RWPE1 (cell line): Measurements from ENCODE around the gene RAB36.

Experiments used
- CTCF ChIA-PET: fragments of 350-600 bp; sonication (Branson Sonifier 250); formaldehyde crosslinking; extraction: SDS; loops from one replicate; lab custom pipeline; 2021; lab: Yijun Ruan, JAX
- POLR2A ChIA-PET: fragments of 400-600 bp; formaldehyde crosslinking; extraction: SDS; loops from one replicate; lab custom pipeline; 2020; ENCODE audit warnings: antibody characterized with exemption; ENCODE audit not compliant: low non-redundant PET; lab: Yijun Ruan, JAX
- DNase-seq: peaks from one replicate; pipeline ENCODE4 v3.0.0; 2012; ENCODE audit warnings: low spot score
- H3K27ac ChIP-seq: fragments of 450-650 bp; 2 replicates; pipeline ENCODE4 v1.5.1; 2017
- TF ChIP-seq, protein P1 (sequence below): fragments of 450-650 bp; conservative IDR thresholded peaks from 2 replicates; pipeline ENCODE4 v1.5.1; 2017; ENCODE audit warnings: low read depth, mild to moderate bottlenecking

RAB36 gene

GRCh38 chr22:23150762-23151161 is 5.5 kb downstream of the RAB36 start:
- TF ChIP-seq, protein P1, sequence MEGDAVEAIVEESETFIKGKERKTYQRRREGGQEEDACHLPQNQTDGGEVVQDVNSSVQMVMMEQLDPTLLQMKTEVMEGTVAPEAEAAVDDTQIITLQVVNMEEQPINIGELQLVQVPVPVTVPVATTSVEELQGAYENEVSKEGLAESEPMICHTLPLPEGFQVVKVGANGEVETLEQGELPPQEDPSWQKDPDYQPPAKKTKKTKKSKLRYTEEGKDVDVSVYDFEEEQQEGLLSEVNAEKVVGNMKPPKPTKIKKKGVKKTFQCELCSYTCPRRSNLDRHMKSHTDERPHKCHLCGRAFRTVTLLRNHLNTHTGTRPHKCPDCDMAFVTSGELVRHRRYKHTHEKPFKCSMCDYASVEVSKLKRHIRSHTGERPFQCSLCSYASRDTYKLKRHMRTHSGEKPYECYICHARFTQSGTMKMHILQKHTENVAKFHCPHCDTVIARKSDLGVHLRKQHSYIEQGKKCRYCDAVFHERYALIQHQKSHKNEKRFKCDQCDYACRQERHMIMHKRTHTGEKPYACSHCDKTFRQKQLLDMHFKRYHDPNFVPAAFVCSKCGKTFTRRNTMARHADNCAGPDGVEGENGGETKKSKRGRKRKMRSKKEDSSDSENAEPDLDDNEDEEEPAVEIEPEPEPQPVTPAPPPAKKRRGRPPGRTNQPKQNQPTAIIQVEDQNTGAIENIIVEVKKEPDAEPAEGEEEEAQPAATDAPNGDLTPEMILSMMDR, result no peak
- ChIA-PET POLR2A (no interaction called here), CTCF (no interaction called here)
- H3K27ac ChIP-seq, result no peak overlapping the region
- DNase-seq, result no peak

- POLR2A ChIA-PET, result no interaction called here
- CTCF ChIA-PET, result interaction anchor here (0.6 to 1.1 kb wide), 3 partner anchors 130 to 754 kb away, joined by 3 to 4 read pairs (median 4); no protein-coding TSS in a partner anchor
- TF ChIP-seq, protein P1, result no peak
- peak overlapping the region; percentile 1; the same call in 1 of the 2 replicates for H3K27ac ChIP-seq
- DNase-seq, result no peak
Measured at GRCh38 chr22:23151827-23152226, 6.5 kb downstream of the RAB36 start.

GRCh38 chr22:23152238-23153114 is 7.2 kb downstream of the RAB36 start:
- POLR2A ChIA-PET, result no interaction called here
- H3K27ac ChIP-seq, result peak overlapping the region; percentile 1; the same call in 1 of the 2 replicates
- TF ChIP-seq, protein P1, result no peak
- CTCF ChIA-PET, result interaction anchor here (0.6 to 1.1 kb wide), 2 partner anchors 129 to 284 kb away, joined by 3 to 4 read pairs; no protein-coding TSS in a partner anchor
- DNase-seq, result no peak

DNA sequence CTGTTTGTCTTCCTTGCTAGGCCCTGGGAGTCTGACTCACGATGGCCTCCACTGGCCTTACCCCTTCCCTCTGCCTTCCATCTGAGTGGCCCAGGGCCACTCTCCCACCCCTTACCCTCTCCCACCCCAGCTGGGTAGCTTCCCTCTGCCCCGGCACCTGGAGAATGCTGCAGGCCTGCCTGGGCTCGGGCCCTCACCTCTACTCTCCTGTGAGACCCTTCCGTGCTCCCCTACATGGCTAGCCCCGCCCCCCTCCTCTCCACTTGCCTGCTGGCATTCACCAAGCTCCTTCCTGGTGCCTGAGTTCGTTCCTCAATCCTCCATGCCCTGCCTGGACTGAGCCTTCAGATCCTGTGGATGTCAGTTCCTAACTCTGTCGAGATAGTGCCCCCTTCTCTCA is 8.7 kb downstream of the RAB36 start:
- DNase-seq, result no peak
- CTCF ChIA-PET, result no interaction called here
- POLR2A ChIA-PET, result interaction anchor here (0.6 kb wide), 1 partner anchor 9 kb away, joined by 3 read pairs; no protein-coding TSS in a partner anchor
- TF ChIP-seq, protein P1, result no peak
- no peak overlapping the region for H3K27ac ChIP-seq

GRCh38 chr22:23154461-23154860 is 9.2 kb downstream of the RAB36 start:
- POLR2A ChIA-PET, result no interaction called here
- TF ChIP-seq, protein P1, result no peak
- no peak overlapping the region for H3K27ac ChIP-seq
- DNase-seq, result no peak
- CTCF ChIA-PET, result no interaction called here

GRCh38 chr22:23155143-23155542 is 9.9 kb downstream of the RAB36 start:
- POLR2A ChIA-PET, result no interaction called here
- CTCF ChIA-PET, result no interaction called here
- TF ChIP-seq, protein P1, result no peak
- H3K27ac ChIP-seq, result no peak overlapping the region
- DNase-seq, result no peak
